ENCODE results near the gene DCC.

GRCh38 chr18:53531896-53532295 lies 1191.9 kb downstream of the DCC start:
- no peak for TF ChIP-seq CTCF (IDR thresholded peaks at IDR 0.05)
- TF ChIP-seq POLR2A (IDR thresholded peaks at IDR 0.05) = no peak

Measured in thyroid gland (tissue), 4 donors.